Measurements from ENCODE around the gene ULK3.

Gene ULK3

GRCh38 chr15:74808840-74809229 is 34.1 kb downstream of the ULK3 start:
- no peak for TF ChIP-seq CTCF (IDR thresholded peaks at IDR 0.05; ENCODE audit: extremely low read depth, missing control alignments)
- no peak for DNase-seq (ENCODE audit: low spot score)

GRCh38 chr15:74808078-74808839 is 34.7 kb downstream of the ULK3 start:
- DNase-seq (ENCODE audit: low spot score), result no peak
- TF ChIP-seq CTCF (IDR thresholded peaks at IDR 0.05; ENCODE audit: extremely low read depth, missing control alignments), result no peak

- TF ChIP-seq CTCF (IDR thresholded peaks at IDR 0.05; ENCODE audit: extremely low read depth, missing control alignments), result no peak
- DNase-seq (ENCODE audit: low spot score), result no peak
Observed at GRCh38 chr15:74807282-74807681, 35.7 kb downstream of the ULK3 start.

GRCh38 chr15:74804935-74805334 is 38.0 kb downstream of the ULK3 start:
- no peak for DNase-seq (ENCODE audit: low spot score)
- TF ChIP-seq CTCF (IDR thresholded peaks at IDR 0.05; ENCODE audit: extremely low read depth, missing control alignments), result no peak

GRCh38 chr15:74802862-74803447 is 40.0 kb downstream of the ULK3 start:
- no peak for TF ChIP-seq CTCF (IDR thresholded peaks at IDR 0.05; ENCODE audit: extremely low read depth, missing control alignments)
- DNase-seq (ENCODE audit: low spot score), result no peak

- no peak for DNase-seq (ENCODE audit: low spot score)
- TF ChIP-seq CTCF (IDR thresholded peaks at IDR 0.05; ENCODE audit: extremely low read depth, missing control alignments), result no peak
Observed at GRCh38 chr15:74802290-74802689, 40.7 kb downstream of the ULK3 start.

GRCh38 chr15:74801311-74801997 is 41.5 kb downstream of the ULK3 start:
- TF ChIP-seq CTCF (IDR thresholded peaks at IDR 0.05; ENCODE audit: extremely low read depth, missing control alignments), result no peak
- no peak for DNase-seq (ENCODE audit: low spot score)

All from GM20000 (cell line).